Activated naive CD8-positive, alpha-beta T cell (primary cell): ENCODE data around the gene ARMH3.

Source experiments
- H3K27ac Mint-ChIP-seq: one replicate; pipeline ENCODE4 v1.8.0; 2021; ENCODE audit warnings: mixed read lengths
- H3K27me3 Mint-ChIP-seq: one replicate; pipeline ENCODE4 v1.8.0; 2021; ENCODE audit warnings: mixed read lengths
- H3K36me3 Mint-ChIP-seq: one replicate; pipeline ENCODE4 v1.8.0; 2021; ENCODE audit warnings: mixed read lengths
- H3K4me1 Mint-ChIP-seq: one replicate; pipeline ENCODE4 v1.8.0; 2021; ENCODE audit warnings: low read depth, mixed read lengths
- H3K4me3 Mint-ChIP-seq: one replicate; pipeline ENCODE4 v1.8.0; 2021; ENCODE audit warnings: mild to moderate bottlenecking, mixed read lengths
- H3K9me3 Mint-ChIP-seq: one replicate; pipeline ENCODE4 v1.8.0; 2021; ENCODE audit warnings: low read depth, mixed read lengths

Gene ARMH3

GRCh38 chr10:102055647-102056419, at the start of gene ARMH3:
TSS of gene ARMH3 (minus strand) at chr10:102056173. CDS start at chr10:102040114, 16,059 bp downstream.
- Mint-ChIP-seq H3K4me1 (peaks cover 39% of the 10 kb centered on the region), H3K4me3 (peak within 1 kb of the TSS; percentile 97), H3K27ac (peak within 1 kb of the TSS; percentile 93), H3K27me3 (no peaks in the 10 kb centered on the region), H3K9me3 (no peaks in the 10 kb centered on the region), H3K36me3 (no peaks in the 10 kb centered on the region)

- Mint-ChIP-seq H3K4me1 (peaks cover 17% of the 10 kb centered on the region), H3K9me3 (no peaks in the 10 kb centered on the region), H3K27me3 (no peaks in the 10 kb centered on the region), H3K4me3 (no peak overlapping the region), H3K36me3 (peaks cover 11% of the 10 kb centered on the region), H3K27ac (no peak overlapping the region)
Observed at GRCh38 chr10:102102421-102102820, 46.4 kb upstream of the ARMH3 start.

DNA sequence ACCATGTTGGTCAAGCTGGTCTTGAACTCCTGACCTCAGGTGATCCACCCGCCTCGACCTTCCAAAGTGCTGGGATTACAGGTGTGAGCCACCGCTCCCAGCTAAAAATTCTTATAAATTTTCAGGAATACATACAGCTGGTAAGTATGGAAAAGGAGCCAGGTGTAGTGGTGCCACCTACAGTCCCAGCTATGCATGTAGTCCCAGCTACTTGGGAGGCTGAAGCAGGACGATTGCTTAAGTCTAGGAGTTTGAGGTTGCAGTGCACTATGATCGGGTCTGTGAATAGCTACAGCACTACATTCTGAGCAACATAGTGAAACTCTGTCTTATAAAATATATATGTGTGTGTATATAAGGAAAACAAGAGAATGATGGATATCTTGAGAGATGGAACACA, 45.2 kb upstream of the ARMH3 start:
- no peak overlapping the region for H3K4me3 Mint-ChIP-seq
- H3K27me3 Mint-ChIP-seq: no peaks in the 10 kb centered on the region
- H3K36me3 Mint-ChIP-seq: peaks cover 11% of the 10 kb centered on the region
- no peaks in the 10 kb centered on the region for H3K9me3 Mint-ChIP-seq
- H3K4me1 Mint-ChIP-seq: peaks cover 16% of the 10 kb centered on the region
- H3K27ac Mint-ChIP-seq: no peak overlapping the region

DNA sequence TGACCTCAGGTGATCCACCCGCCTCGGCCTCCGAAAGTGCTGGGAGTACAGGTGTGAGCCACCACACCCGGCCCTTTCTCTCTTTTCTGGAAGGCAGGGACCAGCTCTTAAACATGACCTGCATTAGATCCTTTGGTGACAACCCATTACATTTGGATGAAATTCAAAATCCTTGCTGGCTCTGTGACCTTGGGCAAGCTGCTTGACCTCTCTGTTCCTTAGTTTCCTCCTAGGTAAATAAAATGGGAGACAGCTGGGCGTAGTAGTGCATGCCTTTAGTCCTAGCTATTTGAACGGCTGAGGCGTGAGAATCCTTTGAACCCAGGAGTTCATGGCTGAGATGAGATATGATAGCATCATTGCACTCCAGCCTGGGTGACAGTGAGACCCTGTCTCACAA, 40.5 kb upstream of the ARMH3 start:
- no peaks in the 10 kb centered on the region for H3K9me3 Mint-ChIP-seq
- no peak overlapping the region for H3K4me3 Mint-ChIP-seq
- H3K27ac Mint-ChIP-seq: no peak overlapping the region
- H3K4me1 Mint-ChIP-seq: no peaks in the 10 kb centered on the region
- H3K27me3 Mint-ChIP-seq: no peaks in the 10 kb centered on the region
- H3K36me3 Mint-ChIP-seq: peaks cover 7% of the 10 kb centered on the region

DNA sequence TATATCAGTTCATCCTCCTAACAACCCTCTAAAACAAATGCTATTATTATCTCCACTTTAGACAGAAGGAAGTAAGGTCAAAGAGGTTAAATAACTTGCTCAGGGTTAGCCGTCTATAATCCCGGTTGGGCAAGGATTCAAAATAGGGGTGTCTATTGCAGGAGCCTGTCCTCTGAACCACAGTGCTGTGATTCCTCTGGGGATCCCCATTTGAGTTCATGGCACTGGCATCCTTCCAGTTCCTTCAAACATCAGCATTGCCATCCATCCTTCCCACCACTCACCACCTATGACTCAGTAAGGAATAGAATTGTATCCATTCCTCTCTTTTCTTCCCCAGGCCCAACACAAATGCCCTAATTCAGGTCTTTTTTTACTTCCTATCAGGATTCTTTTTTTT, 34.8 kb upstream of the ARMH3 start:
- H3K9me3 Mint-ChIP-seq: no peaks in the 10 kb centered on the region
- no peaks in the 10 kb centered on the region for H3K27me3 Mint-ChIP-seq
- no peaks in the 10 kb centered on the region for H3K36me3 Mint-ChIP-seq
- no peak overlapping the region for H3K4me3 Mint-ChIP-seq
- H3K27ac Mint-ChIP-seq: no peak overlapping the region
- no peaks in the 10 kb centered on the region for H3K4me1 Mint-ChIP-seq

- Mint-ChIP-seq H3K9me3 (no peaks in the 10 kb centered on the region), H3K27me3 (no peaks in the 10 kb centered on the region), H3K36me3 (no peaks in the 10 kb centered on the region), H3K27ac (no peak overlapping the region), H3K4me3 (no peak overlapping the region), H3K4me1 (no peaks in the 10 kb centered on the region)
Observed at GRCh38 chr10:102086196-102086595, 30.2 kb upstream of the ARMH3 start.

DNA sequence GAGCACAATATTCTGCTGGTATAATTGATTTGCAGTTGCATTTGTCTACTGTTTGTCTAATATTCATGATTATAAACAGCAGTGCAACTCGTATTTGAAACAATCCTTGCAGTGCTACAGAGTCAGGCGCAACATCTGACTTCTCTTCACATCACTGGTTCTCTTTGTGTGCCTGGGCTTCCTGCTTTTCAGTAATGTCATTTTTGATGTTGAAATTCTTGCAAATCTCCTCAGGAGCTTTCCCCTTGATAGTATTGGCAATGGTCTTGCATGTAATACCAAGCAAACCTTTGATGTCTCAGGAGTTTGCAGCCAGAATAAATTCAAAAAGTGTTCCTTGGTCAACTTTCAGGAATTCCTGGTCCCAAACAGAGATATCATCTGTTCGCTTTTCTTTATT, 29.4 kb upstream of the ARMH3 start:
- H3K4me1 Mint-ChIP-seq: no peaks in the 10 kb centered on the region
- H3K27me3 Mint-ChIP-seq: no peaks in the 10 kb centered on the region
- no peaks in the 10 kb centered on the region for H3K9me3 Mint-ChIP-seq
- no peaks in the 10 kb centered on the region for H3K36me3 Mint-ChIP-seq
- H3K27ac Mint-ChIP-seq: no peak overlapping the region
- no peak overlapping the region for H3K4me3 Mint-ChIP-seq

- Mint-ChIP-seq H3K27ac (no peak overlapping the region), H3K27me3 (no peaks in the 10 kb centered on the region), H3K36me3 (no peaks in the 10 kb centered on the region), H3K4me3 (no peak overlapping the region), H3K4me1 (no peaks in the 10 kb centered on the region), H3K9me3 (no peaks in the 10 kb centered on the region)
Observed at GRCh38 chr10:102083541-102083940, 27.6 kb upstream of the ARMH3 start.

- Mint-ChIP-seq H3K4me1 (peaks cover 5% of the 10 kb centered on the region), H3K27me3 (no peaks in the 10 kb centered on the region), H3K36me3 (no peaks in the 10 kb centered on the region), H3K27ac (no peak overlapping the region), H3K9me3 (no peaks in the 10 kb centered on the region), H3K4me3 (no peak overlapping the region)
Observed at GRCh38 chr10:102072673-102073527, 16.9 kb upstream of the ARMH3 start.

- peak overlapping the region; percentile 54 for H3K27ac Mint-ChIP-seq
Observed at GRCh38 chr10:102069071-102069470, 13.1 kb upstream of the ARMH3 start.

GRCh38 chr10:102068216-102068615, 12.2 kb upstream of the ARMH3 start:
- Mint-ChIP-seq H3K9me3 (no peaks in the 10 kb centered on the region), H3K36me3 (no peaks in the 10 kb centered on the region), H3K27ac (no peak overlapping the region), H3K4me1 (peaks cover 25% of the 10 kb centered on the region), H3K27me3 (no peaks in the 10 kb centered on the region), H3K4me3 (no peak overlapping the region)

More at GRCh38 chr10:102069071-102069470, 13.1 kb upstream of the ARMH3 start:
- Mint-ChIP-seq H3K4me1 (peaks cover 23% of the 10 kb centered on the region), H3K27me3 (no peaks in the 10 kb centered on the region), H3K9me3 (no peaks in the 10 kb centered on the region), H3K36me3 (no peaks in the 10 kb centered on the region), H3K4me3 (no peak overlapping the region)

DNA sequence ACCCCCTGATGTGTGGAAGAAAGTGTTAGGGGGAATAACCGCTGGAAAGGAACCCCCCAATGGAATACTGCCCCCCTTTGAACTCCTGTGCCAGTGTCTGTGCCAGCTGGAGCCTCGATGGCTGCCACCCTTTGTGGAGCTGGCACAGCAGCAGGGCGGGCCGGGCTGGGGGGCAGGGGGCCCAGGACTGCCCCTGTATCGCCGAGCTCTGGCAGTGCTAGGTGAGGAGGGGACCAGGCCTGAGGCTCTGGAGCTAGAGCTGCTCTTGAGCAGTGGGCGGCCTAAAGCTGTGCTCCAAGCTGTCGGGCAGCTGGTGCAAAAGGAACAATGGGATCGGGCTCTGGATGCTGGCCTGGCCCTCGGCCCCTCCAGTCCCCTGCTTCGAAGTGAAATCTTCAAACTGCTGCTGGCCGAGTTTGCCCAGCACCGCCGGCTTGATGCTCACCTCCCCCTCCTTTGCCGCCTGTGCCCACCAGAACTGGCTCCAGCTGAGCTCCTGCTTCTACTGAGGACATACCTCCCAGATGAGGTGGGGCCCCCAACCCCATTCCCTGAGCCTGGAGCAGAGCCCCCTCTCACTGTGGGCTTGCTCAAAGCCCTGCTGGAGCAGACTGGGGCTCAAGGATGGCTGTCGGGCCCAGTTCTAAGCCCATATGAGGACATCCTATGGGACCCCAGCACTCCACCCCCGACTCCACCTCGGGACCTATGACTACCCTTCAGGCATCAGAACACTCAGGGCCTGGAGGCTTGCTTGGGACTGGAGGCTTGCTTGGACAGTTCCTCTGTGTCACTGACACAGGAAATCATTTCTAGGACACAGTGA, 11.3 kb upstream of the ARMH3 start:
- H3K9me3 Mint-ChIP-seq: no peaks in the 10 kb centered on the region
- H3K27ac Mint-ChIP-seq: peak overlapping the region; percentile 76
- peak overlapping the region; percentile 59 for H3K4me3 Mint-ChIP-seq
- peaks cover 25% of the 10 kb centered on the region for H3K4me1 Mint-ChIP-seq
- no peaks in the 10 kb centered on the region for H3K27me3 Mint-ChIP-seq
- no peaks in the 10 kb centered on the region for H3K36me3 Mint-ChIP-seq

DNA sequence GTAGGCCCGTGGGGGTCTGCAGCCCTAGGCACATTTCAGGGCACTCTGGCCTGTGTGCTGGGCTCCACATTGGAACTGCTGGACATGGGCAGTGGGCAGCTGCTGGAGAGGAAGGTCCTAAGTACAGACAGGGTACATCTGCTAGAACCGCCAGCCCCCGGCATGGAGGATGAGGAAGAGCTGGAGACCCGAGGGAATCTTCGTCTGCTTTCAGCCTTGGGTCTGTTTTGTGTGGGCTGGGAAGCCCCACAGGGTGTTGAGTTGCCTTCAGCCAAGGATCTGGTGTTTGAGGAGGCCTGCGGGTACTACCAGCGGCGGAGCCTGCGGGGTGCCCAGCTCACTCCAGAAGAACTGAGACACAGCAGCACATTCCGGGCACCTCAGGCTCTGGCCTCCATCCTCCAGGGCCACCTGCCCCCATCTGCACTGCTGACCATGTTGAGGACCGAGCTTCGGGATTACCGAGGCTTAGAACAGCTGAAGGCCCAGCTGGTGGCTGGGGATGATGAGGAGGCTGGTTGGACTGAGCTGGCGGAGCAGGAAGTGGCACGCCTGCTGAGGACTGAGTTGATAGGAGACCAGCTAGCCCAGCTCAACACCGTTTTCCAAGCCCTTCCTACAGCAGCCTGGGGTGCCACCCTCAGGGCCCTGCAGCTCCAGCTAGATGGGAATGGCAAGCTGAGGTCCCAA, 10.6 kb upstream of the ARMH3 start:
- no peaks in the 10 kb centered on the region for H3K27me3 Mint-ChIP-seq
- H3K4me1 Mint-ChIP-seq: peaks cover 25% of the 10 kb centered on the region
- no peaks in the 10 kb centered on the region for H3K9me3 Mint-ChIP-seq
- H3K36me3 Mint-ChIP-seq: no peaks in the 10 kb centered on the region
- H3K27ac Mint-ChIP-seq: peak overlapping the region; percentile 82
- peak overlapping the region; percentile 85 for H3K4me3 Mint-ChIP-seq
